M059J (cell line): ENCODE results near the gene UGGT1. TPM values are rescaled to one million over a fixed set of nuclear protein-coding genes. Genes with fewer than 3 reads are reported as not detected.

ENCODE experiments used
- DNase-seq: peaks from one replicate; pipeline ENCODE4 v3.0.0-alpha.2; 2012; ENCODE audit warnings: low read depth
- total RNA-seq: library from RNA; depleted of rRNA; stranded (reverse); fragments of >200 nt; shearing (Covaris generic); gene quantifications from 2 replicates; pipeline ENCODE4 v1.2.3, GENCODE V29; 2014; rRNA removed

The UGGT1 gene
- total RNA-seq = 33.0 and 61.2 TPM in 2 replicates

GRCh38 chr2:128090945-128091725 lies at the start of gene UGGT1:
TSS of gene UGGT1 (plus strand) at chr2:128091200. CDS start at chr2:128091358, 158 bp downstream.
- DNase-seq = peak; percentile 96

GRCh38 chr2:128041561-128041960 lies 49.4 kb upstream of the UGGT1 start:
- DNase-seq = no peak

- DNase-seq = no peak
Observed at GRCh38 chr2:128043041-128043440, 48.0 kb upstream of the UGGT1 start.

GRCh38 chr2:128053331-128053730 lies 37.7 kb upstream of the UGGT1 start:
- no peak for DNase-seq

GRCh38 chr2:128054104-128054885 lies 36.7 kb upstream of the UGGT1 start:
- DNase-seq = no peak

GRCh38 chr2:128057334-128057733 lies 33.7 kb upstream of the UGGT1 start:
- no peak for DNase-seq

- DNase-seq = no peak
Observed at GRCh38 chr2:128058114-128058513, 32.9 kb upstream of the UGGT1 start.

GRCh38 chr2:128062571-128062970 lies 28.4 kb upstream of the UGGT1 start:
- no peak for DNase-seq

GRCh38 chr2:128064353-128064752 lies 26.6 kb upstream of the UGGT1 start:
- no peak for DNase-seq

GRCh38 chr2:128069769-128070168 lies 21.2 kb upstream of the UGGT1 start:
- peak; percentile 87 for DNase-seq

- DNase-seq = no peak
Observed at GRCh38 chr2:128073278-128073677, 17.7 kb upstream of the UGGT1 start.

- DNase-seq = no peak
Observed at GRCh38 chr2:128076461-128077106, 14.4 kb upstream of the UGGT1 start.

GRCh38 chr2:128084757-128085156 lies 6.2 kb upstream of the UGGT1 start:
- DNase-seq = no peak

GRCh38 chr2:128086244-128086643 lies 4.8 kb upstream of the UGGT1 start:
- DNase-seq = no peak

- DNase-seq = no peak
Observed at GRCh38 chr2:128090575-128090944, 440 bp upstream of the UGGT1 start.

- peak; percentile 40 for DNase-seq
Observed at GRCh38 chr2:128091726-128092080, 703 bp downstream of the UGGT1 start.

GRCh38 chr2:128092656-128093055 lies 1.7 kb downstream of the UGGT1 start:
- no peak for DNase-seq

- DNase-seq = no peak
Observed at GRCh38 chr2:128093762-128094161, 2.8 kb downstream of the UGGT1 start.

- no peak for DNase-seq
Observed at GRCh38 chr2:128095201-128095600, 4.2 kb downstream of the UGGT1 start.

GRCh38 chr2:128103407-128103806 lies 12.4 kb downstream of the UGGT1 start:
- DNase-seq = no peak

GRCh38 chr2:128105072-128105471 lies 14.1 kb downstream of the UGGT1 start:
- DNase-seq = no peak

GRCh38 chr2:128108166-128108565 lies 17.2 kb downstream of the UGGT1 start:
- no peak for DNase-seq

GRCh38 chr2:128109243-128109642 lies 18.2 kb downstream of the UGGT1 start:
- no peak for DNase-seq
